K562 (cell line): ENCODE measurements around the gene CELF4. TPM values are rescaled to one million over a fixed set of nuclear protein-coding genes. Genes with fewer than 3 reads are reported as not detected.

Experiments used
- ATAC-seq: fragments of 200-7000 bp; cut with Tn5 transposase; 3 replicates; pipeline ENCODE4 v1.9.1; 2020; ENCODE audit warnings: moderate library complexity
- BruUV-seq: library from RNA; stranded (reverse); fragments of 400-500 nt; replicated peaks from 2 replicates; lab custom pipeline; 2021; lab: Mats Ljungman, UMichigan
- CTCF ChIA-PET: fragments of 300-600 bp; formaldehyde crosslinking; extraction: SDS; loops from one replicate; lab custom pipeline; 2021; ENCODE audit warnings: low intra/inter-chr PET ratio; lab: Yijun Ruan, JAX
- POLR2A ChIA-PET: fragments of 300-600, 350-650 bp; sonication (Branson Sonifier 250); formaldehyde crosslinking; extraction: SDS; loops from one replicate; lab custom pipeline; 2021; ENCODE audit warnings: antibody characterized with exemption, inconsistent platforms; lab: Yijun Ruan, JAX
- DNase-seq, 4 experiments: peaks; one replicate each; pipeline versions ENCODE4 v3.0.0 to v3.0.0-alpha.2; 2011 to 2018; ENCODE audit warnings: low spot score in 3 of 4, mixed read lengths in 3 of 4; ENCODE audit errors: extremely low read depth in 1 of 4
- FAIRE-seq: peaks from 2 replicates; lab custom pipeline; 2011; peaks lifted over from hg19 to GRCh38; lab: Jason Lieb, UNC
- H2AFZ ChIP-seq: 2 replicates; pipeline ENCODE4 v1.6.0; 2011; ENCODE audit warnings: low read depth, low read length, control low read depth, inconsistent platforms
- H3K27ac ChIP-seq: fragments of 200-600 bp; 3 replicates; pipeline ENCODE4 v1.8.0; 2011; ENCODE audit warnings: low read depth, mild to moderate bottlenecking, control low read depth, inconsistent platforms, low read length, moderate library complexity, mixed read lengths; ENCODE audit errors: extremely low read depth
- H3K27me3 ChIP-seq, 2 experiments: fragments of 300-600 bp in 1 of 2; 2 replicates in 1 of 2; 3 replicates in 1 of 2; pipeline versions ENCODE4 v1.6.0 to v1.8.0; 2011; ENCODE audit warnings: inconsistent platforms in 2 of 2, low read length in 2 of 2, mild to moderate bottlenecking in 1 of 2, mixed read lengths in 1 of 2, moderate library complexity in 1 of 2; ENCODE audit not compliant: control insufficient read depth in 2 of 2, insufficient read depth in 2 of 2
- H3K36me3 ChIP-seq: fragments of 300-600 bp; 3 replicates; pipeline ENCODE4 v1.8.0; 2011; ENCODE audit warnings: mild to moderate bottlenecking, low read length, inconsistent platforms; ENCODE audit not compliant: control insufficient read depth, insufficient read depth
- H3K4me1 ChIP-seq, 2 experiments: fragments of 200-600 bp in 1 of 2; replicated peaks in 1 of 2; 2 replicates in 1 of 2; 3 replicates in 1 of 2; pipeline versions ENCODE4 v1.5.1 to v1.8.0; 2011; ENCODE audit warnings: inconsistent platforms in 2 of 2, low read length in 2 of 2, mild to moderate bottlenecking in 1 of 2, mixed read lengths in 1 of 2, moderate library complexity in 1 of 2; ENCODE audit not compliant: control insufficient read depth in 2 of 2, insufficient read depth in 2 of 2
- H3K4me2 ChIP-seq: 2 replicates; pipeline ENCODE4 v1.6.1; 2011; ENCODE audit warnings: low read length, control low read depth, inconsistent platforms, mixed read lengths; ENCODE audit not compliant: insufficient read depth
- H3K4me3 ChIP-seq: fragments of 200-600 bp; sonication (generic), shearing (Covaris generic); 2 replicates; pipeline ENCODE4 v1.5.1; 2016; ENCODE audit warnings: control low read depth, inconsistent platforms
- H3K79me2 ChIP-seq: fragments of 200-600 bp; 3 replicates; pipeline ENCODE4 v1.8.0; 2011; ENCODE audit warnings: low read length, inconsistent platforms; ENCODE audit not compliant: control insufficient read depth, insufficient read depth
- H3K9ac ChIP-seq, 2 experiments: 2 replicates each; pipeline versions ENCODE4 v1.6.0 to v1.6.1; 2011; ENCODE audit warnings: low read depth in 2 of 2, low read length in 2 of 2, control low read depth in 1 of 2, inconsistent platforms in 1 of 2, mild to moderate bottlenecking in 1 of 2, mixed read lengths in 1 of 2; ENCODE audit not compliant: insufficient read depth in 1 of 2
- H3K9me1 ChIP-seq: one replicate; pipeline ENCODE4 v1.6.0; 2011; ENCODE audit warnings: inconsistent platforms, mild to moderate bottlenecking, low read length, moderate library complexity; ENCODE audit not compliant: control insufficient read depth, insufficient read depth
- H3K9me3 ChIP-seq: replicated peaks from 2 replicates; pipeline ENCODE4 v1.5.1; 2011; ENCODE audit warnings: low read depth, low read length, inconsistent platforms; ENCODE audit not compliant: control insufficient read depth, insufficient read depth
- H4K20me1 ChIP-seq: replicated peaks from 2 replicates; pipeline ENCODE4 v1.6.1; 2011; ENCODE audit warnings: low read length, inconsistent platforms, mixed read lengths; ENCODE audit not compliant: control insufficient read depth, insufficient read depth
- ELF1 ChIP-seq: fragments of 200-800 bp; sonication (Bioruptor generic); IDR thresholded peaks from 2 replicates; pipeline ENCODE4 v1.6.1; 2016; ENCODE audit warnings: missing genetic modification characterization, missing compliant biosample characterization
- ELK1 ChIP-seq: sonication (generic); formaldehyde crosslinking; IDR thresholded peaks from 2 replicates; pipeline ENCODE4 v1.8.1; 2022; ENCODE audit warnings: missing genetic modification reagents
- HNRNPH1 ChIP-seq: fragments of 200-400 bp; formaldehyde crosslinking; optimal IDR thresholded peaks from 2 replicates; pipeline ENCODE3; 2017; ENCODE audit warnings: low read depth, mild to moderate bottlenecking, low read length, moderate library complexity
- KDM2B ChIP-seq: fragments of 250-450 bp; sonication (Bioruptor Pico); IDR thresholded peaks from 2 replicates; pipeline ENCODE4 v1.8.0; 2021; ENCODE audit warnings: mild to moderate bottlenecking, moderate library complexity
- THAP7 ChIP-seq: fragments of 250-450 bp; sonication (Bioruptor Pico); IDR thresholded peaks from 2 replicates; pipeline ENCODE4 v1.5.0; 2021
- XRCC4 ChIP-seq: IDR thresholded peaks from one replicate; pipeline ENCODE4 v1.6.1; 2011; ENCODE audit not compliant: insufficient read depth, insufficient read length; ENCODE audit errors: extremely low read depth
- ZFP36 ChIP-seq: fragments of 150-350 bp; IDR thresholded peaks from 2 replicates; pipeline ENCODE4 v1.6.1; 2018; ENCODE audit warnings: low read length, low read depth; ENCODE audit not compliant: partially characterized antibody
- ZNF23 ChIP-seq: fragments of 250-450 bp; sonication (Bioruptor Pico); IDR thresholded peaks from 2 replicates; pipeline ENCODE4 v1.4.0; 2020; ENCODE audit warnings: mild to moderate bottlenecking
- WGBS: fragments of 100-300 bp; shearing (Covaris generic); methylation state at CpG from one replicate; pipeline ENCODE4 v1.1.6; 2016; ENCODE audit warnings: low coverage, mixed read lengths; ENCODE audit not compliant: insufficient coverage; ENCODE audit errors: missing lambda C conversion rate; 5-methylcytosine and 5-hydroxymethylcytosine counted together
- in situ Hi-C: fragments of 300-500 bp; cut with MboI; formaldehyde crosslinking; loops from 4 replicates; pipeline ENCODE4 v1.15.0; 2018; ENCODE audit warnings: inconsistent platforms, mixed read lengths
- intact Hi-C: fragments of 100-400 bp; cut with micrococcal nuclease; formaldehyde crosslinking; loops from 2 replicates; pipeline ENCODE4 v1.14.2; 2022
- polyA plus RNA-seq, 8 experiments: library from polyadenylated mRNA; depleted of rRNA in 4 of 8; stranded (reverse) in 5 of 8; unstranded in 3 of 8; fragments of >200 nt; fragmentation: Nextera tagmentation in 2 of 8; fragmentation: Illumina TruSeq in 1 of 8; extraction: Ambion mirVana in 2 of 8; extraction: Trizol in 1 of 8; gene quantifications; 2 replicates each; pipeline versions ENCODE4 v1.2.1 to v1.2.3, GENCODE V29; 2011 to 2014; ENCODE audit warnings: inconsistent platforms in 1 of 8, missing spikeins in 1 of 8
- total RNA-seq, 7 experiments: library from RNA; depleted of rRNA in 6 of 7; stranded (reverse); fragments of >200 nt in 6 of 7; fragmentation: Illumina TruSeq in 2 of 7; extraction: Trizol in 2 of 7; gene quantifications; 2 replicates each; pipeline versions ENCODE4 v1.2.1 to v1.2.3, GENCODE V29; 2011 to 2021; ENCODE audit warnings: low replicate concordance in 1 of 7
- TF ChIP-seq, protein P1 (sequence below): IDR thresholded peaks from 2 replicates; pipeline ENCODE4 v1.6.1; 2014; ENCODE audit warnings: antibody characterized with exemption
- TF ChIP-seq, protein P2 (sequence below): fragments of 200-800 bp; sonication (Bioruptor generic); IDR thresholded peaks from 2 replicates; pipeline ENCODE4 v1.6.1; 2016; ENCODE audit warnings: missing genetic modification characterization, missing compliant biosample characterization

The CELF4 gene
- total and polyA plus RNA-seq, 9 of the 15 experiments (the other 6 are each of a cell fraction or from before 2014, with no cell fraction given), result 0.04 to 0.24 (median 0.07) TPM; not detected in 3

- TF ChIP-seq, protein P1, sequence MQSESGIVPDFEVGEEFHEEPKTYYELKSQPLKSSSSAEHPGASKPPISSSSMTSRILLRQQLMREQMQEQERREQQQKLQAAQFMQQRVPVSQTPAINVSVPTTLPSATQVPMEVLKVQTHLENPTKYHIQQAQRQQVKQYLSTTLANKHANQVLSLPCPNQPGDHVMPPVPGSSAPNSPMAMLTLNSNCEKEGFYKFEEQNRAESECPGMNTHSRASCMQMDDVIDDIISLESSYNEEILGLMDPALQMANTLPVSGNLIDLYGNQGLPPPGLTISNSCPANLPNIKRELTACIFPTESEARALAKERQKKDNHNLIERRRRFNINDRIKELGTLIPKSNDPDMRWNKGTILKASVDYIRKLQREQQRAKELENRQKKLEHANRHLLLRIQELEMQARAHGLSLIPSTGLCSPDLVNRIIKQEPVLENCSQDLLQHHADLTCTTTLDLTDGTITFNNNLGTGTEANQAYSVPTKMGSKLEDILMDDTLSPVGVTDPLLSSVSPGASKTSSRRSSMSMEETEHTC, result no peak
Observed at GRCh38 chr18:37470986-37471385, 94.6 kb downstream of the CELF4 start (continued).

- Histone ChIP-seq H3K36me3 (no peaks in the 10 kb centered on the region), H3K9ac (no peak overlapping the region), H3K27ac (no peak overlapping the region), H3K4me2 (no peak overlapping the region), H3K4me3 (no peak overlapping the region), H3K27me3 (no peaks in the 10 kb centered on the region), H3K9me1 (no peaks in the 10 kb centered on the region), H2AFZ (no peak overlapping the region), H3K79me2 (no peaks in the 10 kb centered on the region), H3K4me1 (no peaks in the 10 kb centered on the region), H3K9me3 (no peaks in the 10 kb centered on the region), H4K20me1 (0 out of 2 replicates have a peak, but pooled peaks cover 2% of the 10 kb centered on the region)
- 0% methylated on average over 8 of the region's 8 CpGs for WGBS
- no TSS peak for BruUV-seq
- no peak for FAIRE-seq
- ATAC-seq, result no peak
- intact Hi-C loops (no loop called here), in situ Hi-C loops (loop anchor here (10.0 kb wide), 1 partner anchor 1942 kb away; no protein-coding TSS in a partner anchor)
- ChIA-PET CTCF (no interaction called here), POLR2A (interaction anchor here (0.6 to 1.8 kb wide), 3 partner anchors 8 to 689 kb away, joined by 3 to 4 read pairs (median 3); no protein-coding TSS in a partner anchor)
- no peak for DNase-seq
- TF ChIP-seq ELF1 (tag) (no peak), KDM2B (no peak), ZFP36 (no peak), ZNF23 (CRISPR knock-in tag) (no peak), ELK1 (CRISPR knock-in tag) (no peak), XRCC4 (no peak), HNRNPH1 (no peak), THAP7 (CRISPR knock-in tag) (no peak)
- TF ChIP-seq, protein P2, sequence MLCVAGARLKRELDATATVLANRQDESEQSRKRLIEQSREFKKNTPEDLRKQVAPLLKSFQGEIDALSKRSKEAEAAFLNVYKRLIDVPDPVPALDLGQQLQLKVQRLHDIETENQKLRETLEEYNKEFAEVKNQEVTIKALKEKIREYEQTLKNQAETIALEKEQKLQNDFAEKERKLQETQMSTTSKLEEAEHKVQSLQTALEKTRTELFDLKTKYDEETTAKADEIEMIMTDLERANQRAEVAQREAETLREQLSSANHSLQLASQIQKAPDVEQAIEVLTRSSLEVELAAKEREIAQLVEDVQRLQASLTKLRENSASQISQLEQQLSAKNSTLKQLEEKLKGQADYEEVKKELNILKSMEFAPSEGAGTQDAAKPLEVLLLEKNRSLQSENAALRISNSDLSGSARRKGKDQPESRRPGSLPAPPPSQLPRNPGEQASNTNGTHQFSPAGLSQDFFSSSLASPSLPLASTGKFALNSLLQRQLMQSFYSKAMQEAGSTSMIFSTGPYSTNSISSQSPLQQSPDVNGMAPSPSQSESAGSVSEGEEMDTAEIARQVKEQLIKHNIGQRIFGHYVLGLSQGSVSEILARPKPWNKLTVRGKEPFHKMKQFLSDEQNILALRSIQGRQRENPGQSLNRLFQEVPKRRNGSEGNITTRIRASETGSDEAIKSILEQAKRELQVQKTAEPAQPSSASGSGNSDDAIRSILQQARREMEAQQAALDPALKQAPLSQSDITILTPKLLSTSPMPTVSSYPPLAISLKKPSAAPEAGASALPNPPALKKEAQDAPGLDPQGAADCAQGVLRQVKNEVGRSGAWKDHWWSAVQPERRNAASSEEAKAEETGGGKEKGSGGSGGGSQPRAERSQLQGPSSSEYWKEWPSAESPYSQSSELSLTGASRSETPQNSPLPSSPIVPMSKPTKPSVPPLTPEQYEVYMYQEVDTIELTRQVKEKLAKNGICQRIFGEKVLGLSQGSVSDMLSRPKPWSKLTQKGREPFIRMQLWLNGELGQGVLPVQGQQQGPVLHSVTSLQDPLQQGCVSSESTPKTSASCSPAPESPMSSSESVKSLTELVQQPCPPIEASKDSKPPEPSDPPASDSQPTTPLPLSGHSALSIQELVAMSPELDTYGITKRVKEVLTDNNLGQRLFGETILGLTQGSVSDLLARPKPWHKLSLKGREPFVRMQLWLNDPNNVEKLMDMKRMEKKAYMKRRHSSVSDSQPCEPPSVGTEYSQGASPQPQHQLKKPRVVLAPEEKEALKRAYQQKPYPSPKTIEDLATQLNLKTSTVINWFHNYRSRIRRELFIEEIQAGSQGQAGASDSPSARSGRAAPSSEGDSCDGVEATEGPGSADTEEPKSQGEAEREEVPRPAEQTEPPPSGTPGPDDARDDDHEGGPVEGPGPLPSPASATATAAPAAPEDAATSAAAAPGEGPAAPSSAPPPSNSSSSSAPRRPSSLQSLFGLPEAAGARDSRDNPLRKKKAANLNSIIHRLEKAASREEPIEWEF (CRISPR knock-in tag), result no peak
Observed at GRCh38 chr18:37467002-37467662, 98.5 kb downstream of the CELF4 start.
